GM18520 (cell line): ENCODE measurements around the gene SNRNP200.
A peak's percentile ranks its signal among the peaks of the same experiment; 100 is the strongest.
"Not testable (repeated sequence)": the region's sequence is repeated elsewhere in the genome, so short reads cannot be mapped to it uniquely, and the experiment has no call there.

ENCODE experiments used
- ATAC-seq: cut with Tn5 transposase; IDR thresholded peaks from one replicate; pipeline ENCODE4 v1.9.1; 2021; ENCODE audit not compliant: unreplicated experiment

SNRNP200 gene

GRCh38 chr2:96325041-96325883 is 19.9 kb upstream of the SNRNP200 start, which contains the start of gene ITPRIPL1:
Gene ITPRIPL1 (plus strand): TSS chr2:96325317. CDS start chr2:96325840, 523 bp downstream.
- no peak for ATAC-seq

DNA sequence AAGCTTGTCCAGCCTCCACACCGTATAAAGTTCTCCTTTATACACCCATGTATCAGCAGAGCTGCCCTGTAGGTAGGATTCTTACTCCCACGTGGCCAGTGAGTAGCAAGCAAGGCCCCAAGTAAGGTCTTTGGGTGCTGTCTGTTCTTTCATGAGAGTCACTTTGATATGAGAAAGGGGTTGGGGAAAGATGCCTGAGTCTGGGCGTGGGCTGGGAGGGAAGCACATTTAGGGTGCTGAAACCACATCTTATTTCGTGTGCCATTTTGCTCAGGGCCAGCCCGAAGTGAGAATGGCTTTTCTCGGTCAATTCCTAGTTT is 19.3 kb upstream of the SNRNP200 start:
- no peak for ATAC-seq

DNA sequence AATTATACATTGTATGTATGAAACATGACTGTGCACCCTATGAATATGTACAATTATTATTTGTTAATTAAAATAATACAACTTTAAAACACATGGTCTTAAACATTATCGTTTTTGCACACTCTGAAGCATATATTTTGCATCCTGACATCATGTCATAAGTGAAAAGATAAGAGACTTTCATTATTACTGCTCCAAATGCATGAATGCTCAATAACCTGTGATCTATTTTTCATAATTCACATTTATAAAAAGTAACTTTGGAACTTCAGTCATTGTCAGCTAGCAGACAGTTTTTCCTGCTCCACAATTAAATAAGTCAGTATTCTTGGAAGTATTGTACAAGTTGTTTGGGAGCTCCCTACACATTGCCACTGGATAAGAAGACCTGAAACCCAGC is 18.5 kb upstream of the SNRNP200 start:
- no peak for ATAC-seq

DNA sequence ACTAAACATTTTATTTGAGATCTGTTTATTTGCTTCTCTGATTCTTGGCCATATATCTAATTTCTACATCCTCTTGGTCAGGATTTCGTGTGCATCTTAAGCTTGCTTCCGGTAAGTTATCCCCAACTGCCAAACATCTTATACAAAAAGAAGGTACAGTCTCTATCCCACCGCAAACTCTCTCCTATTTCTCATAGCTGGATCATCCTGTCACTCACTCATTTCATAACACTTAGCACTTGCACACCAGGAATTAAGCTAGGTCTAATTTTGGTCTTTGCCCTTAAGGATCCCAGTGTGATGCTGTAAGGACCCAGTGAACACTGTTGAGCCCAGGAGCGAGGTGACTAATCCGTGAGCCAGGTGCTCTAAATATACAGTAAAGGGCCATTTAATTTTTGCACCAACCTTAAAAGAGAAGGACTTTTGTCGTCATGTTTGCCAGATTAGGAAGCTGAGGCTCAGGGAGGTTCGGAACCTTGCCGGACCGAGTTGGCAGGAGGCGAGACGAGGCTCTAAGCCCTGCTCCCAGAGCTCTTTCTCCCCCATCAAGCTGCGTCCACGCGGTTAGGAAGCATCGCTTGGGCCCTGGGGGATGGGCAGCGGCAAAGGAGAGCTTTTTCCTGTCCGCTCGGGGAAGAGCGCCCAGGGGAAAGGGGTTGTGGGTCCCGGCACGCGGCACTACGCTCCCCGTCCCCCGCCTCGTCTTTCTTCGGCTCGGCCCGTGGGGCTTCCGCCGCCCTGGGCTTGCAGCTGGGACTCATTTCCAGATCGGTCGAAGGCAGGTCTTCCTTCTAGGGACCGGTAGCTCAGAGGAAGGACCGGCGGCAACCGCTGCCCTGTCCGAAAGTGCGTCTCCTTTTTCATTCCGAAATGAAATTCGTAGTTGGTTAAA is 15.6 kb upstream of the SNRNP200 start:
- ATAC-seq = peak; percentile 7

DNA sequence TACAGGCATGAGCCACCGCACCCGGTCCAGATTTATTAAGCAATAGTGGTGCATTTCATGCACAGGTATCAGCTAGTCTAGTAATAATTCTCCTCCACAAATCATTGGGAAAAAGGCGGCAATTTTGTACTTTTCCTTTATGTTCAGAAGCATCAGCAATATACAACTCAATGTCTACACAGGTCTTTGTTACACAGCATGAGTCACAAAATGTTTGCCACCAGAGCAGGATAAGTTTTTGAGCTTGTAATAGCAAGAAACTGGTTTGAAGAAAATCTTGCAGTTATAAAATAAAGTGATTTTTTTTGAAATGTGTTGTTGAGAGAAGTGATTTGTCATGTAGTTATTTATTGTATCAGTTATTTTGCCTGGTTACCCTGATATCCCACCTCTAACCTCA is 15.0 kb upstream of the SNRNP200 start:
- no peak for ATAC-seq

DNA sequence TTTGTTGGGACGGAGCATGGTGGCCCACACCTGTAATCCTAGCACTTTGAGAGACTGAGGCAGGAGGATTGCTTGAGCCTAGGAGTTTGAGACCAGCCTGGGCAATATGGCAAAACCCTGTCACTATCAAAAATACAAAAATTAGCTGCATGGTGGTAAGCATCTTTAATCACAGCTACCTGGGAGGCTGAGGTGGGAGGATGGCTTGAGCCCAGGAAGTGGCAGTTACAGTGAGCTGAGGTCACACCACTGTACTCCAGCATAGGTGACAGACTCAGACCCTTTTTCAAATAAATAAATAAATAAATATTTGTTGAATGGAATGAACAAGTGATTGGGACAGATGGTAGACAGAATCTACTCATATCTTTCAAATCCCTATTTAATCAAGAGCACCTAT is 14.1 kb upstream of the SNRNP200 start:
- no peak for ATAC-seq

DNA sequence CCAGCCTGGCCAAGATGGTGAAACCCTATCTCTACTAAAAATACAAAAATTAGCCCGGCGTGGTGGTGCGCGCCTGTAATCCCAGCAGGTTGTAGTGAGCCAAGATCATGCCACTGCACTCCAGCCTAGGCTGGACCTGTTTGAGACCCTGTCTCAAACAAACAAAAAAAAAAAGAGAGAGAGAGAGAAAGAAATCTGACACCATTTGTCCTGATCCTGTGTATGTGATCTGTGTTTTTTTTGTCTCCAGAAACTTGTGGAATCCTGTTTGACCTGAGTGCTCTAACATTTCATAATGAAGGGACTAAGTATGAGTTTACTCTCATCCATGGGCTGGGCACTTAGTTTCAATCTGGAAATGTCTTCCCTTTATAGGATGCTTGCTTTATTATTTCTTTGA is 13.4 kb upstream of the SNRNP200 start:
- ATAC-seq = no peak

- no peak for ATAC-seq
Observed at GRCh38 chr2:96317584-96317997, 12.2 kb upstream of the SNRNP200 start.

DNA sequence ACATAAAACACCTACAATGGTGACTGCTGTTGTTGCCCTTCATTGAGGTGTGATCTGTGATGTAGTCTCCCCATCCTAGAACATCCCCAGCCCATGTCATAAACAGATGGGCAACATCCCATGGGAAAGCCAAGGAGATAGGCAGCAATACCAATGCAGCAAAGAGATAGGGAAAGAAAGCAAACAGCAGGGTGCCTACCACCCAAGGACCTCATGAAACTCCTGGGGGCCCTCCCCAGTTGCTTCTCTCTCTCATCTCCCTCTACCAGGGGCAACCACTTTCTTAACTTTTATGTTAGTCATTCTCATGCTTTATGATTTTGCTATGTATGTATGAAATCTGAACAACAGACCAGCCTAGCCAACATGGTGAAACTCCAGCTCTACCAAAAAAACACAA is 11.7 kb upstream of the SNRNP200 start:
- no peak for ATAC-seq

DNA sequence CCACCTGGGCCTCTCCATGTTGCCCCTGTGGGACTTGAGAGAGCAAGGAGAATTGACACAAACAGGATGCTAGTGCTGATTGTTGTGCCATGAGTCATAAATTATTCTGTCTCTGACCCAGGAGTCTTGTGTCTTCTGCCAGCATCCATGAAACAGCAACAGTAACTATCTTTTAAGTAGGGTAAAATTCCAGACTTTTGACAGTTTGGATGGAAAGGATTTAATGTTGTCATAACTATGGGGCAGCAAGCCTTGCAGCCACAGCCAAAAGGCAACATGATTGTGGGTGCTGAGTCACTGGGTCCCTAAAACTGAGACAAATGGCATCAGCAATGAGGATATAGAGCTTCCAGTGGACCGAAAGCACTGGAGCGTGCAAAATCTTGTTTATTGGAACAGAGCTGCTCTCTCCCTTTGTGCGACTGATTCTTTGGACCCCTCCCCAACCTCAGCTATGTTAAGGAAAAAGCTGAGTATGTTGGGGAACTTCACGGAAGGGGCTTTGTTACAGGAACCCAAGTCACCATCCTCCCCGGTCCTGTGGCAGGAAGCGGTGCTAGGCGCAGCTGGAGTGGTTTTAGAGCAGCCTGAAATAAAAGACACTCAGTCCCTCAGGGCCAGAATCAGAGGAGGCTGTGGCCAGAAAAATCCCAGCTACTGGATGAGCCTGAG is 10.2 kb upstream of the SNRNP200 start:
- ATAC-seq = no peak

GRCh38 chr2:96315005-96315399 is 9.7 kb upstream of the SNRNP200 start:
- no peak for ATAC-seq

DNA sequence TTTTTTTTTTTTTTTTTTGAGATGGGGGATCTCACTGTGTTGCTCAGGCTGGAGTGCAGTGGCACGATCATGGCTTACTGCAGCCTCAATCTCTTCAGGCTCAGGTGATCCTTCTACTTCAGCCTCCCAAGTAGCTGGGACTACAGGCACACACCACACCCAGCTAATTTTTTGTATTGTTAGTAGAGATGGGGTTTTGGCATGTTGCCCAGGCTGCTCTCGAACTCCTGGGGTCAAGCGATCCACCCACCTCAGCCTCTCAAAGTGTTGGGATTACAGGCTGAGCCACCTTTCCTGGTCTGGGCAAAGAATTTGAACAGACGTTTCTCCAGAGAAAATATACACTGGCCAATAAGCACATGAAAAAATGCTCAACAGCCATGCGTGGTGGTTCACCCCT is 2.9 kb upstream of the SNRNP200 start:
- ATAC-seq = no peak

DNA sequence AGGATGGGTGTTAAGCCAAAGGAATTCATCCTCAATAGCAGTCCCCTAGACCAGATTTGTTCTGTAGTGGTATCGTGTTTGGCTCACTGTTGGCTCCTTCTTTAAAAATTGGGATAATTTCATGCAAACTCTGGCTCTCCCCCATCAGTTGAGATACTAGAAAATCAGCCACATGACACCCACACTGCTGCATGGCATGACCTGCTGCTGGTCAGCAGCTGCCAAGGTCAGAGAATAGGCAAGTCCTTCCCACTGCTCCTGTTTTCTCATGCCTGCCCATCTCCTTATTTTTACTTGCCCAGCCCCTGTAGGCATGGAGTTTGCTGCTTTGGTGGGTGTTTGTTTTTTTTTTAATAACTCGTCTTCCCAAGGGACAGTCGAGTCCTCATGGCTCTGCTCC is 1.0 kb upstream of the SNRNP200 start:
- ATAC-seq = no peak

- ATAC-seq = no peak
Observed at GRCh38 chr2:96305979-96306308, 598 bp upstream of the SNRNP200 start.

- no peak for ATAC-seq
Observed at GRCh38 chr2:96304606-96305005, 740 bp downstream of the SNRNP200 start.

DNA sequence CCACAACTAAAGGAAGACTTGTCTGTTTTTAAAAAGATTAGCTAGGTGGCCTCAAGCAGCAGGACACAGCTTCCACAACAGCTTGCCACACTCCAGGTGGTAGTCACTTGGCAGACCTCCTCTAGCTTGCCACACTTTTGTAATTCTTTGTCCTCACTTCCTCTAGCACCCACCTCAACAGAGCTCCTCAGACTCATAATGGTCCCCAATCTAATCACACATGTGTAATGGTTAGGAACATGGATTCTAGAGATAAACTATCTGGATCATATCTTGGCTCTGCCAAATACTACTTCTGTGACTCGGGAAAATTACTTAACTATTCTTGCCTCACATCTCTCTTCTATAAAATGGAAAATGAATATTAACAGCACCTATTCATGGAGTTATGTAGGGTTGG is 3.5 kb downstream of the SNRNP200 start:
- ATAC-seq = no peak

GRCh38 chr2:96296925-96297324 is 8.4 kb downstream of the SNRNP200 start:
- ATAC-seq = no peak

- ATAC-seq = not testable (repeated sequence)
Observed at GRCh38 chr2:96294271-96294670, 11.1 kb downstream of the SNRNP200 start.

DNA sequence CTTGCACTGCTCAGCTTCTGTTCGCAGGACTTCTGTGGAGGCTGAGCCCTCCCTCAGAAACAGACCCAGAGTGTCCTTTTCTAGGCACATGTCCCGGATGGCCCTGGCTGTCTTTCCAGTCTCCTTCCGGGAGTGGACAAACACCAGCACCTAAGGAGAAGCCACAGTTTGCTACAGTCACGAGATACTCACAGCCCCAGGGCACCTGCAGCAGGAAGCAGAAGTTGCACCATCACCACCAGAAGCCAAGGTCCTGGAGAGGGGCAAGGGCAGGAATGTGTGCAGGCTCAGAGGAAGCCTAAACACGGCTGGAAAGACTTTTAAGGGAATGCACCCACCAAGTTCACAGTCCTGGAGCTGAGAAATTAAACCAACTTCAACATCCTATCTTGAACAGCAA is 13.6 kb downstream of the SNRNP200 start:
- no peak for ATAC-seq

DNA sequence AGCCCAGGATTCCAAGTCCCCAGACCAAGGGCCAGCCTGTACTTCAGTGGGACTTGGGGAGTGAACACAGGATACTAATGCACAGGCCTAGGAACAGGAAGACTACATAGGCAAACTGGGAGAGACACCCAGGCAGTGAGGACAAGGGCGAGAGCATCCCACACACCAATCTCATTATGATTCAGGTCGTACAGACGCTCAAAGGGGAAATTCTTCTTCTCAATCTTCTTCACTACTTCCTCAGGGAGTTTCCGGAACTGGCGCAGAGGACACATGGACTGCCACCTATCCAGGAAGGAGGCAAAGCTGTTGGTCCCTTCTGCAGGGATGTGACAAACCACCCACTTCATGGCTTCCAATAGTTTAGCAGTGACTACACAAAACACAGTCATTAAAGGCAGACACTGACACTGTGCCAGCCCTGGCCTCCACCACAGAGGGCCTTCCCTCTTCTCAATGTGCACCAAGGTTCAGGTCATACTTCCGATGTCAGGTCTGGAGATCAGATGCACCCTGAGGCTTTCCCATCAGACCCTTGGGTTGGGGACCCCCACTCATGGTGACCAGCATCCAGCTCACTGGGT is 18.0 kb downstream of the SNRNP200 start:
- ATAC-seq = no peak

GRCh38 chr2:96276787-96277499 is 28.4 kb downstream of the SNRNP200 start:
- no peak for ATAC-seq
